Measurements from ENCODE around the gene NXPH1. TPM values are rescaled to one million over a fixed set of nuclear protein-coding genes. Genes with fewer than 3 reads are reported as not detected.

NXPH1 gene
- total RNA-seq, 1 experiment from 2014 or later: not detected

DNA sequence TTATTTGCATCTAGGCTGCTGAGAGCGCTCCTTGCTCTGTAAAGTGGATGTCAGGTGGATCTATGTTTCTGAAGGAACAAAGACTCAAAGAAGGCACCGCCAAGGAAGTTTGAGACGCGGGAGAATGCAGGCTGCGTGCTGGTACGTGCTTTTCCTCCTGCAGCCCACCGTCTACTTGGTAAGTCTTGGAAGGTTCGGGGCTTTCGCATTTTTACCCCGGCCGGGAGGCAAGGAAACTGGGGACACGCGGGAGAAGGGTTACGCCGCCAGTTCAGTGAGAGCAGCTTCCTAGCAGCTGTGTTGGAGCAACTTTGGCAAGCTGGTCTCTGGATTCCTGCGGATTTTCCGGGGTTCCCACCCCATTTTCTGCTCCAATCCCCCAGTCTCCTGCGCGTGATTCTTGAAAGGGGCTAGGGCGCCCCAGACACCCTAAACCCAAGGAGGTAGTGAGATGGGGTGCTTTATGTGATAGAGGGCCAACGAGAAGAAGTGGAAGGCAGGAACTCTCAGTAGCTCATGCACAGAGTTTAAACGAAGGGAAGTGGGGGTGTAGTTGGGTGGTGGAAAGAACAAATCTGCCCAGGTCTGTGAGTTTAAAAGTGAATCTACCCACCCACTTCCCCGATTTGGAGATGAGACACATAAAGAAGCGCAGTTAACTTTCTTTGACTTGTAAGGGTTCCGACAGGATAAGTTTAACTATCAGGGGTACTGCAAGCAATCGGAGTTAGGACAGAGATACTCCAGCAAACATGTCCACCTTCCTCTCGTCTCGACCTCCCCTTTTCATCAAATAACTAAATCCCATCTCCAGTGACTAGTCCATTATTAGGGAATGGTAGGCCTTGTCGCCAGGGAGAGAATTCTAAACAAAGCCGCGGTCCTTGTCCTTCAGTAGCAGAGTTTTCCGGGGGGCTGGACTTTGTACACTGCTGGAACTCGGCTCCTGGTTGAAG is 2.5 kb downstream of the NXPH1 start:
- no peak for DNase-seq (ENCODE audit: low read depth)

DNA sequence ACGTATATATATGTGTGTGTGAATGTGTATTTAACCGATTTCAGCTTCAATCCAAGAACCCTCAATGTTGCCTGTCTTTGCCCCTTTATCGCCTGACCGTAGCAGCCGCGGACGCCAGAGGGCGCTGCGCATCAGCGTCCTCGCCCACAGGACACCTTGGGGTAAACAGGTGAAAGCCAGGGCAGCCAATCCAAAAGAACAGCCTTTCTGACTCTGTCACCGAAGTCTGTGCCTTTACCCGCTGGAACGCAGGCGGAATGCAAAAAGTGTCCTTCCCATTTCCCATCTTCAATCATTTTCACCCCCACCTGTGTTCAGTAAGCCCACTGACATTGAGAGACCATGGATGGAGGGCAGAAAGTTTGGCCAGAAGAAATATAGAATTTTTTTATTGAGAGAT is 3.6 kb downstream of the NXPH1 start:
- DNase-seq (ENCODE audit: low read depth): peak; percentile 9

DNA sequence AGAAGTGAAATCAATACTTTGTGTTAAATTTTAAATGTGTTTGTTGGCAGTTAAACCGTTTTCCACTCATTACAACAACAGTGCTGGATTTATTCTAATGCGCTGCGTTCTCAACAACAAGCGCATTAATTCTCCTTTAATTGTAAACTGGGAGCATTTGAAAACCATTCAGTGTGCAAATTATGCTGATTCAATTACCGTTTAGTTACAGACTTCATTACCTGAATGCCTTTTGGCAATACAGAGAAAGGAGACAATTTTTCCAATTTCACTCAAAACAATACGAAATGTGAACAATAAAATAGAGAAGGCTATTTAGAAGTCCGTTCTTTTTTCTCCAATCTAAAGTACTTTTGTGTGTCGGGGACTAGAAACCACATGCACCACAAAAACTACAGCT is 4.2 kb downstream of the NXPH1 start:
- no peak for DNase-seq (ENCODE audit: low read depth)

DNA sequence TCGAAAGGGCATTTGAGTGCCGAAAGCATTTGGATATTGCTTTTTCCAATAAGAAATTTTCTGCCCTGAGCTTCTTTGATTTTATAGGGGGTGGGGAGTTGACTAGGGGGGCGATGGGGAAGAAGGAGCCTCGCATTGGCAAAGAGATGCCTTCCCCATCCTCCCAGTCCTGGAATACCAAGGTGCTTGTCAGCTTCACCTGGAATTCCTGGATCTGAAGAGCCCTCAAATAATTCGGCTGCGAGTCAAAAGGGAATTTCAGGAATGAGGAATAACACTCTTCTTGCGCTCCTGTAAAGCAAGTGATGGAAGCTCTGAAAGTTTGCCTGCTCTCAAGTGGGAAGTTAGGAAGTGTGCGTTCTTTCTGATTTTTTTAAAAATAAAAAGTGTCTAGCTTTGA is 7.3 kb downstream of the NXPH1 start:
- DNase-seq (ENCODE audit: low read depth): no peak

DNA sequence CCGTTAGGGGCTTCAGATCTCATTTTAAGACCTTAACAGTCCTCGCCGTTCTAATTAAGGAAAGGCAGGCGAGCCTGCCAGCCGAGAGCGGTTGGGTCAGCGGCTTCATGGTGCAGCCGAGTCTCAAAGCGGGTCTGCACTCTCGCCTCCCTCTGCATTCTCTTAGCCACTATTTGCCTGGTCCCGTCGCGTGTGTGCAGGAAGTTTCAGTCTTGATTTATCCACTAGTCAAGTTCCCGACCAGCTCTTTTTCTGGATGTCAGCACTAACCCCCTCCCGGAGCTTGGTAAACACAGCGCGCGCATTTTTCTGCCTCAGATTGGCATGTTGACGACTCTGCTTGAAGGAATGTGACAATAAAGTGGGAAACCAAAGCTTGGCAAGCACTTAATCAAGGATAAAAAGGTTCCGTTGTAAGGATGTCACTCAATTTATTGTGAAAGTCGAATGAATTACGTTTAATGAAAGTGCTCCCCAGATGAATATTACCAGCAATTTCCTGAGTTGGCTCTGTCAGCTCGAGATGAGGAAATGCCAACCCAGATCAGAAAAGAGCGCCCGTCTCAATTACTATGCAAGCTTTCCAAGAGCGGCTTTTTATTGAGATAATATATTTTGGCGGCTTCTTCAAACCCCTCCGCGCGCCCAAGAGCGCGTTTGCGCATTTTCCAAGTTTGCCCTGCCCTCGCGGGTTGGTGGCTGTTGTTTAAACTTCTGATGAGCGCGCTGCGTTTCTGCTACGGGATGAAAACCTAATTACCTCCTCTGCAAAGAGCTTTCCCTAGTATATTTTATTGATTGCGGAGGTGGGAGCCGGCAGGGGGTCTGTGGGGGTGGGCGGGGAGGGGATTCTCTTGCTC is 7.9 kb downstream of the NXPH1 start:
- DNase-seq (ENCODE audit: low read depth): no peak

DNA sequence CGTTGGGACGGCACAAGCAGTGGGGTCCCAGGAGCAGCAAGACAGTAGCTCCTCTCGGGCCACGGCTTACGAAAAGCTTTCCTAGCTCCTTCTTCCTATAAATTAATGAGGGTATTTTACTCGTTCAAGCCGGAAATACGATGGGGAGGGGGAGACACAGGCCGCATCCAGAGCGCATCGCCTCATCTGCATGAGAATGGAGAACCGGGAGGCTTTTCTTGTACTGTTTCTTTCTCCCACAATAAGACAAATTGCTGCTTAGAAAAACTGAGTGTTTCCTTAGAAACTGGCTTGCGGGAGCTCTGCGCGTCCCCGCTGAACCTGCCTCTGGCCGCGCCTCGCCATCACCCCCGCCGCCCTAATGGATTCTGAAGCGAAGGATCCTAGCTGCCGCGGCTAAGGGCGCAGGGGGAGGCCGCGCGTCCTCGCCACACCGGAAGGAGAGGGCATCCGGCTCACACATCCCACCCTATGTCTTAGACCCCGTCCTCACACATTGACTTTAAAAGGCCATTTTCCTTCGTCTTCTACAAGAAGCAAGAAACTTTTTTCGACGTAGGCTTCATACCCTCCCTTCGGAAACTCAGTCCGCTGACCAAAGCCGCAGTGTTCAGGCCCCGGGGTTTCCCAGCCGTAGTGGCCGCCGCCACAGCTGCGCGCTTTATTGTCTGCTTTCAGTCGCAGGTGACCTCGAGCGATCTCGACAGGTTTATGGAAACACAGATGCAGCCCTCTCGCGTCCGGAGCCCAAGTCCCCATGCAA is 8.8 kb downstream of the NXPH1 start:
- no peak for DNase-seq (ENCODE audit: low read depth)

DNA sequence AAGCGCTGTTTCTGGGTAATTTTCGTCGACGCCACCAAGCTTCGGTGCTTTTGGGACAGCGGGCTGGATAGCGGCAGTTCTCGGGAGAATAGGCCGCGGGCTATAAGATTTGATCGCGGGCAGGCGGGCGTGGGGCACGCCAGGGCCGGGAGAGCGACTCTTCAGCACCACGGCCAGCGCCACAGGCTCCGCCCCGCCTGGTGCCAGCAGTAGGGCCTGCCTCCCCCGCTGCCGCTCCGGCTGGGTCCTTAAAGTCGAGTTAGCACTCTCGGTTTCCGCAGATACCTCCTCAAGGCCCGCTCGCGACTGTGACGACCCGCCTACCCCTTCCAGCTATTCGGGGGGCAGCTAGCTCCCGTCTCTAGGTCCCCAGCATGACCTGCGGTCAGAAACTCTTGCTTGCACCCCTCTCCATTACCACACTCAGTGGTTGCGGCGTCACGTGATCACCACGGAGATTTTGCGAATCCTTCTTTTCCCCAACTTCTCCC is 9.4 kb downstream of the NXPH1 start:
- DNase-seq (ENCODE audit: low read depth): peak; percentile 1

DNA sequence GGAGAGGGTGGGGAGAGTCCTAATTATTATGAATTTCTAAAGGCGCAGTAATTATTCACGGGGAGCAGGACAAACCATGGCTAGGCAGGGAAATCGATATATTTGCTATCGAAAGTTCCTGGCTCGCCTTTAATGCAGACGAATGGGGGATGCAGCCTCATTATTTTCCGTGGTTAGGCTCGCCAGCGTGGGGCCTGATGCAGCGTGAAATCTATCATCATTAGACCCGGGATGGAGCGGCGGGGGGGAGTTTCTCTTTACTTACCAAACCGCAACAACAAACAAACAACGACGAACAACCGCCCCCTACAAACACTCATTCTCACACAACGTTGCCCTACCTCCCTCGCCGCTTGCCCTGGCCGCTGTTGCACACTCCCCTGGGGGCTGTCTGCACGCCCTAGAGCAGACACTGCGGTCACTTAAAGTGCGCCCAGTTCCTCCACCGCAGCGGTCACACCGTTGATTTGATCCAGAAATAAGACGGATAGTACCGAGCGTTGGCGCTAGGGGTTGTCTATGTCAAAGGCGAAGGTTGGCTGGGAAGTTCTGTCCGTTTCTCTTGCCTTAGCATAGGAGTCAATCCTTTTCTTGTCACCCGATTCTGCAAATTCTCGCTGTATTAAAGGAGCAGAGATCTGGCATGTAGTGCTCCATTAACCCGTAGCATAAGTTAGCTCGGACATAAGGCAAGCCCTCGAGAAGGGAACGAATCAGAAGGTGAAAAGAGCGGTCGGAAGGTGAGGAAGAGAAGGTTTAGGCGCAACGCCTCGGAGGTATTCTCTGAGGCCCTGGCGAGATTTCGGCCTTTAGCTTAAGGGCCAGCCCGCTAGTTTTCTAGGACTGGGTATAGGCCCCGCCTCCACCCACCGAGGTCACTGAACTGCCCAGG is 10.4 kb downstream of the NXPH1 start:
- no peak for DNase-seq (ENCODE audit: low read depth)

DNA sequence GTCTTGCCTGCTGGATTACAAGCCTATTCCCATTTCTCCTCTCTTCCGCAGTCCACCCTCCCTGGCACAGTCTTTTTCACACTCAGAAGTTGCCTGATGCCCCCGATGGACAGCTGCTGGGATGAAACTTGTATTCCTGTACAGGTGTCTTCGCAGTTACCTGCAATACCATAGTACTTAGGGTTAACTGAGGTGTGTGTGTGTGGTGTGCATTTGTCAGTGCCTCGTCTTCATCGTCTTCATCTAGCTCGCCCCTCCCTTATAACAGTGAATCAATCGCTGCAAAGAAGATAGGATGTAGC is 11.0 kb downstream of the NXPH1 start:
- DNase-seq (ENCODE audit: low read depth): no peak

DNA sequence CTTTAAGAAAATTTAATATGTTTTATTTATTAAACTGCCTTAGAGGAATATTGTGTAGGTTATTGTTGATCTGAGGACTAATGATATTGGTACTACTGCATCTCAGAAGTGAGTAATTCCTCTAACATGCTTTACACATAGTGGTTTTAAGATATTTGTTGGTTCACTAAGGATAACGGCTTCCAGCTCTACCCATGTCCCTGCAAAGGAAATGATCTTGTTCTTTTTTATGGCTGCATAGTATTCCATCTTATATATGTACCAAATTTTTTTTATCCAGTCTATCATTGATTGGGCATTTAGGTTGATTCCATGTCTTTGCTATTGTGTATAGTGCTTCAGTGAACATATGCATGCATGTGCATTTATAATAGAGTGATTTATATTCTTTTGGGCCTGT is 20.1 kb downstream of the NXPH1 start:
- DNase-seq (ENCODE audit: low read depth): no peak

DNA sequence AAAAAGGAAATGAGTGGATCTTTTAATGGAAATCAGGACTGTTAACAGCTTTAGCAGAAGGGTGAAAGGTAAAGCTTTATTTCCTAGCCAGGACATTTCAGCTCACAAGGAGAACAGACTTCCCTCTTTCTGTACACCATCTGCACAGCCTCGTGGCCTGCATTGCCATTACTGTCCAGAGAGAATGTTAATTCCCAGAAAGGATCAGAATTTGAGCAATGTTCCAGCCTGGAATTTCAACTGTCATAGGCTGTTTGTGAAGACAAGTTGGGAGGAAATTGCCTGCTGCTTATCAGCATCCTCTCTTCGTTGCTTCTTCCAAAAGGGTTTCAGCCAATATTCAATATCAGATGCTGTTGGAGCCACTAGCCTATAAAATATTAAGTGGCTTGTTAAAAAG is 22.0 kb downstream of the NXPH1 start:
- no peak for DNase-seq (ENCODE audit: low read depth)

DNA sequence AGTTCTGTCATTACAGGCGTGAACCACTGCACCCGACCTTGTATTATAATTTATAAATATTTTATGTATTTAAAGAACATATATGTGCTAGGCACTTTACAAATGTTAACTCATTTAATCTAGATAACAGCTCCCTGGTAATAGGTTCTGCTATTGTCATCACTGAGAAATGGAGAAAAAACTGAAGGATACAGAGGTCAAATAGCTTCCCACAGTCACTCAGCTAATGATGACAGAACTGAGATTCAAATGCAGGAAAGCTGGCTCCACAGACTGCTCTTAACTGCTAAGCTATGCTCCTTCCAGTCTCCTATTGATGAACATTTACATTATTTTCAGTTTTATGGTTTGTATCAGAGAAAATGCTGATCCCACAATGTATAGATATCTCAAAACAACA is 28.9 kb downstream of the NXPH1 start:
- no peak for DNase-seq (ENCODE audit: low read depth)

DNA sequence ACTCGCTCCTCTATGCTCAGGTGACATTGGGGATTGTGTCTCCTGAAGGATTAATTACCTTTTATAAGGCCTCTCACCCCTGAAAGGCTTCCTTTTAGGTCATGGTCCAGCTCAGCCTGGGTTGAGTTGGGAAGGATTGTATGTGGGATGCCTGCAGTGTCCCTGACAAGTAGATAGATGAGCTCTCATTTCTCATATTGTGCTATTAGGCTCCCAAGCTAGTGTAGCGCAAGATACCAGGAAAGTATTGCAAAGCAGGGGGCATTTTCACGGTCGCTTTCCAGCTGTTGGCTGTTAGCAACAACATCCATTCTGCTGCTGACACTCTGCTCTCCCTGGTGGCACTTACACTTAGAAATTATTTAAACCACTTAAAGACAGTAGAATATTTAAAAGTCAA is 31.9 kb downstream of the NXPH1 start:
- no peak for DNase-seq (ENCODE audit: low read depth)

DNA sequence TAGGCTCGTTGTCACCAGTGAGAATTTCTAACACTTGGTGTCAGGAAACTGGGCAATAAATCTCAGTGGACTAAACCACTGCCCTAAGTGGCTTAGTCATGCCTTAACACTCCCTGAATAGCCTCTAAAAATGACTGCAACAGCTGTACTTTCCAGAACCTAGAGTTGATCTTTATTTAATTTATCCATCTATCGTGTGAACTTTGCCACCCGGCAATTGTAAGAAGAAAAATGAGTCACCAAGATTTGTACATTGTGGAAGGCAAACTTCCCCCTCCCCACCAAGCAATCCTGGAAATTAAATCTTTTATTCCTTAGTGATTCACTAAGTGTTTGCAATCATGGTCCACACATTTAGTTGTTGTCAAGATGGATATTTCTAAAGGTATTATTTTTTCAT is 47.1 kb downstream of the NXPH1 start:
- DNase-seq (ENCODE audit: low read depth): peak; percentile 1

DNA sequence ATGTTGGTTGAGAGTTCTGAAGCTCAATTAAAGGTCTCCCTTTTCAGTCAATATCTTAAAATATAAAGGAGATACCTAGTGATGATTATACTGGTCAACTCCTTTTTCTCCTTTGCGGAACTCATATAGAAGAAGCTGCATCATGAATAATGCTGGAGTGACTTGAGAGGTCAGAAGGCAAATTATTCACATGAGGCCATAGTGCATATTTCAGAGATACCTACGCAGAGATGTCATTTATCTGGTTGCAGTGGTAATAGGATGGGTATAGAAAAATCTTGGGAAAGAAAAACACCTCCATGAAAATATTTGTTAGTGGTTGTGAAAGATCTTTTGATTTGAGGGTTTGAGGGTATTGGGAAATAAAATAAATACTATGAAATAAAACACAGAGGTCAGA is 47.7 kb downstream of the NXPH1 start:
- no peak for DNase-seq (ENCODE audit: low read depth)

DNA sequence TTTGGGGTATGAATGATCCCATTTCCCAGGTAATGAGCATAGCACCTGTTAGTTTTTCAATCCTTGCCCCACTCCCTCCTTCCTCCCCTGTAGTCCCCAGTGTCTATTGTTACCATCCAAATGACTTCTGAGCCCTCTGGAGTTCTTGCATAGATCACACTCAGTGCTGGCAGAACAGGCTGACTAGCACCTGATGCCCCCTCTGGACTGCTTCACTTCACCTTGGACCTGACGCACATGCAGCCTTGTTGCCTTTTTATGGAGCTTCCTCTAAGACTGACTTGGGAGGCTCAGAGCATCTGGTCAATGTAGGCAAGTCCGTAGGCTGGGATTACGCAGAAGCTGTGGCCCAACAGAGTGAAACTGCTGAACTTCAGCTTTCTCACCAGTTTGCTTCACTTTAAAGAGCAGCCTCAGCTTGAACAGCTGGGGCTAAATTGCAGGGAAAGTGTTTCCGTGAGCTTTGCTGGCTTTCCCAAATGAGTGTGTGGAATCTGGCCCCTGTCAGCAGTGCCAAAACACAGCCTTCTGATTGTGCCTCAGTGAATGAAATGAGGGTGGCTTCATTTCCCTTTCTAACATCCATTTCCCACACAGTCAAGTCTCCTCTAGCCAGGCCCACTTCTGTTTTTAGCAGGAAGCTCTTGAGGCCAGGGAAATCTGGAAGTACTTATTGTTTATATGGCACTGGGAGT is 48.5 kb downstream of the NXPH1 start:
- no peak for DNase-seq (ENCODE audit: low read depth)

DNA sequence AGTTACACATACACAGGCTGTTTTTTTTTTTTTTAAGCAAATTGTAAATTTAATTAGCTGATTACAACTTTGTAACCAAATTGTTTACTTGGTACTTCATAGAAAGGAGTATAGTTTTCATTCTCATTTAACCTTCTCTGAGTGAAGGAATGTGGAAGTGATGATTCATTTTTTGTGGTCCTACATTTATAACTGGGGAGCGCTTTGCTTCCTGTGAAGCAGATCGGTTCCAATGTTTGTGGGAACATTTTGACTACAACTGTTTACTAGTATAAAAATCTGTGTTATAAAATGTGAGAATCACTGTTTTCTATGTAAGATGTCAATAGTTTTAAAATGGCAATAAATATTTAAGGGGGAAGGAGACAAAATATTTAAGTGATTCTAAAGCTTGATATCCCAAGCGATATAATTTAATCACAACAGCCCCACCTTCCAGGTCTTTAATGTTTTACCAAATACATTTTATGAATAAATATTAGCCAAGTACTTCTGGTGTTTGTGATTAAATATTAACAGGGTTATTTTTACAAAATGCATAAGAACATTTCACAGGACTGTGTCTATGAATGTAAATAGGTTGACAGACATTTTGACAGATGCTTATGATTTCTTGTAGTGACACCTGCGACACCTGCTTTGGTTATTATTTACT is 57.1 kb downstream of the NXPH1 start:
- DNase-seq (ENCODE audit: low read depth): no peak

DNA sequence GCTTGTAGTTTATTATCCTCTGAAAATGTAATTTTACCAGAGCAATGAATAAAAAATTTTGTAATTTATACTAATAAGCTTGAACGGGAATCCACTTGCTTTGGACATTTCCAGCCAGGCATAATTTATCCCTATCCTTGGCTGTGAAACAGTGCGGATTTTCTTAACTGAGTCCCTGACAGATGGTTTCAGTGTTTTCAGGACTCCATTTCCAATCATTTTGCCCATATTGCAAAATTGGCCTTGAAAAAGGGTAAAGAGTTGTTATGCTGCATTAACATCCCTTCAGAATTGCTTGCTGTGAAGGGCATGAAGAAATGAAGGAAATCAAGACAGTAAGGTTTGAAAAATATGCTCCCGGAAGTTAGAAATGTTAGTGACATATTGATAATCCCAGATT is 57.7 kb downstream of the NXPH1 start:
- no peak for DNase-seq (ENCODE audit: low read depth)

DNA sequence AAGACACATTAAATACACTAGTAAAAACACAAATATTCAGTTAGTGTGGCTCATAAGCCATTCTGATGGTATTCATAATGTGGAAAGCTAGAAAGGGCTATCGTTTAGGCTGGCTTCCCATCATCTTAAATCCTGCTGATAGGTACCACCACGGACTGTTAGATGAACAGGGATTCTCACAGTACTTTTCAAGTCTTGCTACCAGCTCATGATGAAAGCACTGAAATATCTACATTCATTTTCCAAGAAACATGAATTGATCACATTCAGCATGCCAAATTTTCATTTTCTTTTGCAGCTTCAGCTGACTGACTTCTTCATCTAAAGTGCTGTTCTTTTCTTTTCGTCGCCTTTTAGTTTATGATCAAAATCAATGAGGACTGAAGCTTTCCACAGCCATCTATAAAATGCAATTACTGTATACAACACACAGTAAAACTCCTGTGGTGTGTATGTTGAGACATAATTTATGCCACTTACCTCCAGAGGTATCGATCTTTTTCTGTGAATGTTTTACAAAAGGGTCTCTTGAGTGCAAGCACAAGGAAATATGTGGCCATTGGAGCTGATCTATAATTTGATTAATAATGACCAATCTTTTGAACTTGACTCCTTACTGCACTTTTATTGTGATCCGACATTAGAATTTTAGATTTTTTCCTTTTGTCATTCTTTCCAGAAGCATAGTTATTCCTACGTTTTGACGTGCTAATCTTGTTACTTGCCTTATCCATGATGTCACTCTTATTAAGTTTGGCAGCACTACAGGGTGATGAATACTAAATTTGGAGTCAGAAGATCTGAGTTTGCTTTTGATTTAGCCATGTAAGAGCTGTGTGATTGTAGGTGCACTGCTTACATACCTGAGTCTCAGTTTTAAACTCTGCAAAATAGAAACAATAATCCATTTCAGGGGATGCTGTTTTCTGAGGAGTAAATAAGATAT is 58.4 kb downstream of the NXPH1 start:
- DNase-seq (ENCODE audit: low read depth): no peak
